ENCODE measurements around the gene BUD13. TPM values are rescaled to one million over a fixed set of nuclear protein-coding genes. Genes with fewer than 3 reads are reported as not detected.
A peak's percentile ranks its signal among the peaks of the same experiment; 100 is the strongest.

Gene BUD13
- total and polyA plus RNA-seq, 4 donors = 10.0 to 14.9 (median 13.3) TPM

DNA sequence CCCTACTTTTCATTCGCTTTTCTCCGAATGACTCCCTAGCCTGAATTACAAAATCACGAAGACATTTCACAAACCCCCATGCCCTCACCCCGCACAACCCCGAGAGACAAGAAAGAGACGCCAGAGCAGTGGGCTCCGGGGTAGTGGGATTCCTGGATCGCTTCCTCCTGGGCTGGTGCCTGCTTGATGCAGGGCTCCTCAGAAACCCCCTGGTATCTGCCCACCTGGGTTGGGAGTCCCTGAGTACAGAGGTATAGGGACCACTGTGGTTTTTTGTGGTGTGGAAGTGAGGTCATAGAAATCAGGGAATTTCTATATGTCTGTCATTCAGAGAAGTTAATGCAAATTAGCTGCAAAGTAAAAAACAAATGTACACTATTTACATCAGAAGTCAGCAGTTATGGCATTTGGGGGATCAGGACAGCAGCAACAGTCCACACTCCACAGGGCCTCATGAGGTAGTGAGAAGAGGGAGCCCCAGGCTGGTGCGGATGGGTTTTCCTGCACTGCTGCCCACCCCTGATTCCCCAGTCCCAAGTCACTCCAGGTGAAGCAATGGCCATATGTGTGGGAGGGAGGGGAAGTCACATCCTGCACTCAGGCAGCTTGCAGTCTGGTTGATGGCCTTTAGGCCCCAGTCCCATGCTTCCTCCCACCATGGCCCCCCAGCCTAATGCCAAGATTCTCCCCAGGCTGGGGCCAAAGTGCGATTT, 39.6 kb downstream of the BUD13 start:
- peaks cover 0 to 5% (median 0%) of the 10 kb centered on the region in 3 donors for H3K27me3 ChIP-seq (ENCODE audit: control insufficient read depth in 3 of 3, insufficient read depth in 3 of 3, low read length in 2 of 3)
- no peak for ATAC-seq (ENCODE audit: insufficient read depth, low FRiP score)

DNA sequence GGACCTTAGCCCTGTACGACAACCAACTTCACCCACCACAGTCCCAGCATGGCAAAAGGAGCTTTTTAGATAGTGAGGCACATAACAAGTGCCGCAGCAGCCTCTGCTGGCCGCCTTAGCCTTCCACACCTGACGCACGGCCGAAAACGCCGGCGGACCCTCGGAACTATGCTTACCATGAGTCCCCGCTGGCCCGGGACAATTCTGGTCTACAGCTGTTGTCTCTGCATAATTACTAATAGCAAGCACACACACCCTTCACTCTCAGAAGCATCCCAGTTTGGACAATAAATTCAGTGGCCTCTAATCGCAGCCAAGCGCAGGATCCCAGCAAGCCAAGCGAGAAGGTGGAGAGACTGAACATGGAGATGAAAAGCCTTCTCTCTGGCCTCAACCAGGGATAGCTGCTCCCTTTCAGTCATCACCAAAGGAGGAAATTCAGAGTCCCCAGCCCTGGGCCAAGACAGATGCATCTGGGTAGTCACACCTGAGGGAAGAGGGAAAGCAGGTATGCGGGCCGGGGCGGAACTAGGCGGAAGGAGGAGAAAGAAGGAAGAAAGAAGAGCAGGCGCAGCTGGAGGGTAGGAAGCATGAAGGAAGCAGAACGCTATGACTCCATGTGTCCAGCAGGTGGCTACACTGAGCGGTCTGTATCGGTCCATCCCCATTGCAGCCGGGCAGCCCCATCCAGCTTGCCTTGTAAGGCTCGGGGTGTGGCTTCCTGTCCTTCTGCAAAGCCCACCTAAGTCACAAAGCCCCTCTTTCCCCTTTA, 40.3 kb downstream of the BUD13 start:
- 35 to 38% methylated on average over 25 of the region's 25 CpGs for WGBS, 2 donors
- Histone ChIP-seq H3K27me3 (ENCODE audit: control insufficient read depth in 3 of 3, insufficient read depth in 3 of 3, low read length in 2 of 3) (peaks cover 0 to 6% (median 2%) of the 10 kb centered on the region in 3 donors), H3K4me1 (ENCODE audit: control insufficient read depth in 5 of 5, insufficient read depth in 5 of 5, low read length in 5 of 5) (peaks cover 0 to 11% (median 0%) of the 10 kb centered on the region in 5 donors), H3K9me3 (ENCODE audit: control insufficient read depth in 4 of 4, insufficient read depth in 3 of 4, low read length in 3 of 4) (no peaks in the 10 kb centered on the region), H3K27ac (ENCODE audit: low read depth in 1 of 2, low read length in 1 of 2) (no peak overlapping the region), H3K4me3 (no peak overlapping the region), H3K36me3 (ENCODE audit: control insufficient read depth in 4 of 4, insufficient read depth in 4 of 4, low read length in 4 of 4) (no peaks in the 10 kb centered on the region), H3K9ac (ENCODE audit: insufficient read depth in 1 of 2, low read length in 2 of 2) (no peak overlapping the region)
- ATAC-seq (ENCODE audit: insufficient read depth, low FRiP score) (peak; percentile 91), DNase-seq (peak; percentile 67 to 75 (median 70))
- TF ChIP-seq, protein P1, sequence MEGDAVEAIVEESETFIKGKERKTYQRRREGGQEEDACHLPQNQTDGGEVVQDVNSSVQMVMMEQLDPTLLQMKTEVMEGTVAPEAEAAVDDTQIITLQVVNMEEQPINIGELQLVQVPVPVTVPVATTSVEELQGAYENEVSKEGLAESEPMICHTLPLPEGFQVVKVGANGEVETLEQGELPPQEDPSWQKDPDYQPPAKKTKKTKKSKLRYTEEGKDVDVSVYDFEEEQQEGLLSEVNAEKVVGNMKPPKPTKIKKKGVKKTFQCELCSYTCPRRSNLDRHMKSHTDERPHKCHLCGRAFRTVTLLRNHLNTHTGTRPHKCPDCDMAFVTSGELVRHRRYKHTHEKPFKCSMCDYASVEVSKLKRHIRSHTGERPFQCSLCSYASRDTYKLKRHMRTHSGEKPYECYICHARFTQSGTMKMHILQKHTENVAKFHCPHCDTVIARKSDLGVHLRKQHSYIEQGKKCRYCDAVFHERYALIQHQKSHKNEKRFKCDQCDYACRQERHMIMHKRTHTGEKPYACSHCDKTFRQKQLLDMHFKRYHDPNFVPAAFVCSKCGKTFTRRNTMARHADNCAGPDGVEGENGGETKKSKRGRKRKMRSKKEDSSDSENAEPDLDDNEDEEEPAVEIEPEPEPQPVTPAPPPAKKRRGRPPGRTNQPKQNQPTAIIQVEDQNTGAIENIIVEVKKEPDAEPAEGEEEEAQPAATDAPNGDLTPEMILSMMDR (IDR thresholded peaks at IDR 0.05; ENCODE audit: control extremely low read depth, extremely low read depth) = peak; percentile 61

More for the DNA sequence above, 39.6 kb downstream of the BUD13 start:
- H3K4me3 ChIP-seq = no peak overlapping the region
- H3K4me1 ChIP-seq (ENCODE audit: control insufficient read depth in 5 of 5, insufficient read depth in 5 of 5, low read length in 5 of 5) = peaks cover 0 to 11% (median 0%) of the 10 kb centered on the region in 5 donors
- H3K9ac ChIP-seq (ENCODE audit: insufficient read depth in 1 of 2, low read length in 2 of 2) = no peak overlapping the region
- WGBS, 2 donors = 70 to 75% methylated on average over 10 of the region's 10 CpGs
- no peak overlapping the region for H3K27ac ChIP-seq (ENCODE audit: low read depth in 1 of 2, low read length in 1 of 2)
- H3K36me3 ChIP-seq (ENCODE audit: control insufficient read depth in 4 of 4, insufficient read depth in 4 of 4, low read length in 4 of 4) = no peaks in the 10 kb centered on the region
- H3K9me3 ChIP-seq (ENCODE audit: control insufficient read depth in 4 of 4, insufficient read depth in 3 of 4, low read length in 3 of 4) = no peaks in the 10 kb centered on the region
- DNase-seq = no peak
- TF ChIP-seq, protein P1 (IDR thresholded peaks at IDR 0.05; ENCODE audit: control extremely low read depth, extremely low read depth) = no peak

DNA sequence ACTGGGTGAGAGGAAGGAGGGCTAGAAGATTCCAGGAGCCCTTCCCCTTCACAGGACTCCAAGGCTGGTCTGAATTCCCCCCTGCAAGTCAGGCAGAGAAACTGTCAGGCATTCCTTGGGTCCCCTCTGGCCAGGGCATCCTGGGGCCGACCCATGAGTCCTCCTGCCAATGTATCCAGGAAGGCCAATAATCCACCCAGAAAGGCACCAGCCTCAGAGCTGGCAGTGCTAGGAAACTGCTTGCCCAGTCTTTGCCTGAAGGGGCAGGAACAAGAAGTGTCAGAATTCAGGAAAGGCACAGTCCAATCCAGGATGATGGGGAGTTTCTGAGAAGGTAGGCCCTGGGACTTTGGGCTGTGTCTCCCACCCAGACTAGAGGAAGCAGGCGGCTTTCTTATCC, 41.0 kb downstream of the BUD13 start:
- TF ChIP-seq, protein P1 (IDR thresholded peaks at IDR 0.05; ENCODE audit: control extremely low read depth, extremely low read depth) = no peak
- Histone ChIP-seq H3K27ac (ENCODE audit: low read depth in 1 of 2, low read length in 1 of 2) (no peak overlapping the region), H3K9ac (ENCODE audit: insufficient read depth in 1 of 2, low read length in 2 of 2) (no peak overlapping the region), H3K4me1 (ENCODE audit: control insufficient read depth in 5 of 5, insufficient read depth in 5 of 5, low read length in 5 of 5) (peaks cover 0 to 11% (median 0%) of the 10 kb centered on the region in 5 donors), H3K9me3 (ENCODE audit: control insufficient read depth in 4 of 4, insufficient read depth in 3 of 4, low read length in 3 of 4) (no peaks in the 10 kb centered on the region), H3K36me3 (ENCODE audit: control insufficient read depth in 4 of 4, insufficient read depth in 4 of 4, low read length in 4 of 4) (no peaks in the 10 kb centered on the region), H3K27me3 (ENCODE audit: control insufficient read depth in 3 of 3, insufficient read depth in 3 of 3, low read length in 2 of 3) (peaks cover 0 to 8% (median 3%) of the 10 kb centered on the region in 3 donors), H3K4me3 (no peak overlapping the region)
- no peak for ATAC-seq (ENCODE audit: insufficient read depth, low FRiP score)
- 87 to 88% methylated on average over 2 of the region's 2 CpGs for WGBS, 2 donors
- DNase-seq = no peak
